ENCODE results near the gene RAD21L1.

The RAD21L1 gene

DNA sequence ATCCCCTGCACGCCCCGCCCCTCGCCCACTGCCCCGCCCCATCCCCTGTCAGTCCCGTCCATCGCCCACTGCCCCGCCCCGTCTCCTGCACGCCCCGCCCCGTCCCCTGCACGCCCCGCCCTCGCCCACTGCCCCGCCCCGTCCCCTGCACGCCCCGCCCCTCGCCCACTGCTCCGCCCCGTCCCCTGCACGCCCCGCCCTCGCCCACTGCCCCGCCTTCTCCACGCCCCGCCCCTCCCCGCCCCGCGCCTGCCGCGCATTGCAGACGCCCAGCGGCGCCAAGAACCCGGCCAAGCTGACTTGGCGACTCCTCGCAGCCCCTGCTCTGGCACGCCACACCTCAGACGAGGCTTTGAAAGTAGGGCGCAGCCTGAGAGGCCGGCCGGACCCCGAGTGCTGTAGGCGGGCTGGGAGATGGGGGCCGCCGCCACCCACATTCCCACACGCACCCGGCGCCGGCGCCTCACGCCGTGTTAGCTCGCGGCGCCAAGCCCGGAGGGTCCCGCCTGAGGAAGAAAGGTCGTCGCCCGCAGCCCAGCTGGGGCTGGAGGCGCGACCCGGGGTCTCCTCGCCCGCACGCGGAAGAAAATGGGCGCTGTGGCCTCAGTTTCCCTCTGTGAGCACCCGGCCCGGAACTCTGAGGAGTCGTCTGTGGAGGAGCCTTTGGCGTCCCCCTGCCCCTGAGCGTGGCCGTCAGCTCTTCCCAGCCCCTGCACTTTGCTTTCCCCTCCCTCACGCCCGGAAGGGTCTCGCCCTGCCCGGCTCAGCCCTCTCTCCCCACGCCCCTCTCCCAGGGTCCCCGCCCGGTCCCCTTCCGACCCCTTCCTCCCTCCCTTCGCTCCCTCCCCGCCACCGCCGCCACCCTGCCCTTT lies at the start of gene RAD21L1:
Gene RAD21L1 (plus strand): TSS at position 262 of the 872 bp plus-strand sequence. CDS start 2,410 bp downstream, outside the sequence.
- DNase-seq: peak; percentile 68

- no peak for DNase-seq
Measured at GRCh38 chr20:1177680-1178079, 48.2 kb upstream of the RAD21L1 start.

DNA sequence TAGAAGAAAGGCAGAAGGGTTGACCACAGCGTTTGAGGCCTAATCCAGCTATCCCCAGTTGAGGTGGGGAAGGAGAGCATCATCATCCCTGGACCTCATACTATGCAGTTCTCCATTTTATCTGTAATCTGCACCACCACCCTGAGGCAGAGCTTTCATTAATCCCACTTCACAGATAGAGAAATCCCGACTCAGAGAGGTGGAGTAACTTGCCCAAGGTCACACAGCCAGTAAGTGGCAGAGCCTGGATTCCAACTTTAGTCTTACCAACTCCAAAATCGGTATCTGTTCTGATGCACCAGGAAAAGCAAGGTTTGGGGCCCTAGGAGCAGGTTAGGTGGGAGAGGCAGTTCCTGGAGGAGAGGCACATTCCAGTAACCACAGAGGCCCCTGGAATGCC lies 47.7 kb upstream of the RAD21L1 start:
- DNase-seq: no peak

- no peak for DNase-seq
Measured at GRCh38 chr20:1178623-1179022, 47.2 kb upstream of the RAD21L1 start.

DNA sequence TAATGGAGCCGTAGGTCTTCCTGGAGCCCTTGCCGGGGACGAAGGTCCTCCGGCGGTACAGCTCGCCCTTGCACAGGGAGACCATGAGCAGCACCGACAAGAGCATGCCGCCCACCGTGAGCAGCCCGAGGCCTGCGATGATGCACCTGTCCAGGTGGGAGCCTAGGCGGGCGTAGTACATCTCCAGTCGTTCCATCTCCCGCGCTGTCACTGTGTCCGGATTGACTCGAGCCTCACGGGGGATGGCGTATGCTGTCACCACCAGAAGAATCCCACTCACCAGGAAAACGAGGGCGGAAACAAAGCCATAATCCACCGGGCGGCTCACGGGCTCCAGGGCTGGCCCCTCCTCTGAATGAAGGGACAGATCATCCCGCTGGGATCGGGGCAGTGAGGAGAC lies 44.9 kb upstream of the RAD21L1 start:
- no peak for DNase-seq

- no peak for DNase-seq
Measured at GRCh38 chr20:1182106-1182505, 43.7 kb upstream of the RAD21L1 start.

DNA sequence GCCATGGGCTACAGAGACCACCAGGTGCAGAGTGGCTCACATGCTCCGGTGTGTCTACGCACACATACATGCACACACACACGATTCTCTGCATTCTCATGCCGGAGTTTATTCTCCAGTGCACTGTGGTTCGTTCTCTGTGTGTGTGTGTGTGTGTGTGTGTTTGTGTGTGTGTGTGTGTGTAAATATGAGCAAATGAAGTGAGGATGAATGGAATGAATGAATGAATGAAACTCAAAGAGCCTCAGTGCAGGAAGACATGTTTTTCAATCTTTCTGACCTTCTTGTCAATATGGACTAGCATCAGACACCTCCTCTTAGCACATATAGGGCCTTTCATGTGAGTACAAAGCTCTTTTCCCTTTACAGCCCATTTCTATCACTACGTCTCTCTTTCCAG lies 42.7 kb upstream of the RAD21L1 start:
- no peak for DNase-seq

- DNase-seq: no peak
Measured at GRCh38 chr20:1184260-1184637, 41.6 kb upstream of the RAD21L1 start.

- DNase-seq: no peak
Measured at GRCh38 chr20:1184638-1185315, 41.1 kb upstream of the RAD21L1 start, which contains the start of gene TMEM74B. Gene TMEM74B (minus strand): TSS chr20:1184981. CDS start chr20:1183801, 1,180 bp downstream.

GRCh38 chr20:1185316-1185741 lies 40.5 kb upstream of the RAD21L1 start:
- DNase-seq: no peak

DNA sequence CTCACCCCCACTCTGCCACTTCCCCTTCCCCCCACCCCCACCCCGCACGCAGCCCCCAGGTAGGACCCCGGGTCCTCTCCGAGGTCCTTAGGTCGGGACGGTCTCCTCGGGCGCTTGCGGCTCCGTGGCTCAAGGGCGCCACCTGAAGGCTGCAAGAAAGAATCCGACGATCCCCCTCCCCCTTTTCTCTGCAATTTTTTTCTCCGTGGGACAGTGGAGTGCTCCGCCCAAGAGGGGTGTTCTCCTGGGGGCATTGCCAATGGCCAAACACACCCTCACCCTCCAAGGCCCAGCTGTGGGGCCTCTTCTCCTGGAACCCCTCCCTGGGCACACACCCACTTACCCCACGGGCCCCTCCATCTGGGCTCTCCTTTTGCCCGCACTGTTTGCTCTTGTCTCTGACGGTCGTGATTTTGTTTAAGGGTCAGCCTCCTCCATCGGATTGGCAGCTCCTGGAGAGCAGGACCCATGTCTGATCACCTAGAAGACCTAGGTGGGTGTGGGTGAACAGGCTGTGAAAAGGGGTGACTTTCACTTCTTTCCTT lies 40.0 kb upstream of the RAD21L1 start:
- peak; percentile 33 for DNase-seq

DNA sequence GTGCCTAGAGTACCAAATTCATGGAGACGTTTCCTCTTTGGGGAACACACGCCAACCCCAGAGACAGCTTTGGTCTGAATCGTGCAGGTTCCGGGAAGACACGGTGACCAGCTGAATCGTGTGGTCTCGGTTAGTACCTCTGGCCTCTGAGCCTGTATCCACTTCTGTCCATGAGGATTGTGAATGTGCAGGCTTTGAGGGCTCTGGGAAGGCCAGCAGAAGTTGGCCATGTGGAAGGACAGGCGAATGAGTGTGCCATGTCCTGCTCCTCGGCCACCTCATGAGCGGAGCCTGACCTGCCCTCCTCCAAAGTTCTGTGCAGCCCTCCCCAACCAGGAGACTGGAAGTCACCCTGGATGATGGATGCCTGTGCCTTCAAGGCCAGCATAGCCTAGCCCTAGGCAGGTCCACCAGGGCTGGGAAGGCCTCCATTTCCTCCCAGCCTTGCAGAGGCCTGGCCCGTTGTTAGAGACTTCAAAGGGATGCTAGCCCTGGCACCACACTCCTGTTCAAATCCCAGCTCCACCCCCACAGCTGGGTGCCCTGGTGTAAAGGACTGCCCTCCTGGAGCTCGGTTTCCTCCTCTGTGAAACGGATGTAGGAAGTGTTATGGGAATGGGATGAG lies 39.4 kb upstream of the RAD21L1 start:
- DNase-seq: no peak

DNA sequence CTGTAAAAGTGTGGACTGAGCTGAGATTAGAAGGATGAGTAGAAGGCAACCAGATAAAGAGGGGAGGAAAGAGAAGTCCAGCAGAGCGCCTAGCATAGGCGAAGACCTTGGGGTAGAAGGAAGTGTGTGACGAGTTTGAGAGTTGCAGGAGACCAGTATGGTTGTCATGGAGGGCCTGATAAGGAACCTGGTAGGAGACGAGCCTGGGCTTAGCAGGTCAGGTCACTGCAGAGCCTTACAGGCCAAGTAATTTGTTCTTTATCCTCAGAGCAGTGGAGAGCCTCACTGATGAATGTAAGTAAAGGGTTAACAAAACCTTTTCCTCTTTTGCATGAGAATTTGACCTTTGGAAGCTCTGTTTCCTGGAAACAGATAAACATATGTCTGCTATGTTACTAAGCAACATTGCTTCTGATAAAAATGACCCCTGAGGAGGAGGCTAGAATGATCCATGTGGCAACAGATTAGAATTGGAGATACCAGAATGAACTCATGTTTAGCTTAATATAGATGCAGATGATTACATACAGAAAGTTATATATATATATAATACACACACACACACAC lies 38.2 kb upstream of the RAD21L1 start:
- no peak for DNase-seq

GRCh38 chr20:1188347-1188746 lies 37.5 kb upstream of the RAD21L1 start:
- no peak for DNase-seq

DNA sequence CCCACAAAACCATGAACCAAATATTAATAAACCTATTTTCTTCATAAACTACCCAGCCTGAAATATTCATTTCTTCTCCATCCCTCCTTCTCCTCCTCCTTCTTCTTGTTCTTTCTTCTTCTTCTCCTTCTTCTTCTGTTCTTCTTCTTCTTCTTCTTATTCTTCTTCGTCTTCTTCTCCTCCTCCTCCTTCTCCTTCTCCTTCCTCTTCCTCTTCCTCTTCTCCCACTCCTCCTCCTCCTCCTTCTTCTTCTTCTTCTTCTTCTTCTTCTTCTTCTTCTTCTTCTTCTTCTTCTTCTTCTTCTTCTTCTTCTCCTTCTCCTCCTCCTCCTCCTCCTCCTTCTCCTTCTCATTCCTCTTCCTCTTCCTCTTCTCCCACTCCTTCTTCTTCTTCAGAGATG lies 36.0 kb upstream of the RAD21L1 start:
- DNase-seq: no peak

GRCh38 chr20:1190847-1191246 lies 35.0 kb upstream of the RAD21L1 start:
- no peak for DNase-seq

GRCh38 chr20:1191299-1191698 lies 34.5 kb upstream of the RAD21L1 start:
- no peak for DNase-seq

DNA sequence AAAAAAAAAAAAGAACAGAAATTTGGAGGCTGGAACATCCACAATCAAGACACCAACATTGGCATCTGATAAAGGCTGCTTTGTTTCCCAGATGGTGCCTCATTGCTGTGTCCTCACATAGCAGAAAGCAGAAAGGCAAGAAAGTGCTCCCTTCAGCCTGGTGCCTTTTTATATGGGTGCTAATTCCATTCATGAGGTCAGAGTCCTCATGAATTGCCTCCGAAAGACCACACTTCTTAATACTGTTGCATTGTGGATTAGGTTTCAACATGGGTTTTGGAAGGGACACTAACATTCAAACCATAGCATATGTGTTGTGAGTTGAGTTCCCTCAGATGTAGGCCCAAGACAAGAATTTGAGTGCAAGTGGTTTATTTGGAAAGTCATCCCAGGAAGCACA lies 30.6 kb upstream of the RAD21L1 start:
- no peak for DNase-seq

- no peak for DNase-seq
Measured at GRCh38 chr20:1196634-1197033, 29.2 kb upstream of the RAD21L1 start.

GRCh38 chr20:1197801-1198200 lies 28.0 kb upstream of the RAD21L1 start:
- DNase-seq: no peak

DNA sequence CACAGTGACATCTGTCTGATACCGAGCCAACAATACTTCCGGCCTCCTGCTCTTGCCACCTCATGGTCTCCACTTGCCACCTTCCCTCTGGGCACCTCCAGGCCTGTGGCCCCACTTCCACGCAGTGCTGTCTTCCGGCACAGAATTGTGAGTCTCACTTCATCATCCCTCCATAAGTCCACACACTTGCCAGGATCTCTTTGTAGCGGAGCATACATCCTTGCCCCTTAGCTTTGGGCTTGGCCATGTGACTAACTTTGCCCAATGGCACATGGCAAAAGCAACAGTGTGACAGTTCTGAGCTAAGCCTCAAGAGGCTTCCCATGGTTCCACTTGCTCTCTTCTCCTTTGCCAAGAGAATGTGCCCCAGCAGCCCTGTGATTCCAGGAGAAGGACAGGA lies 27.1 kb upstream of the RAD21L1 start:
- no peak for DNase-seq

- no peak for DNase-seq
Measured at GRCh38 chr20:1199212-1199873, 26.5 kb upstream of the RAD21L1 start.

DNA sequence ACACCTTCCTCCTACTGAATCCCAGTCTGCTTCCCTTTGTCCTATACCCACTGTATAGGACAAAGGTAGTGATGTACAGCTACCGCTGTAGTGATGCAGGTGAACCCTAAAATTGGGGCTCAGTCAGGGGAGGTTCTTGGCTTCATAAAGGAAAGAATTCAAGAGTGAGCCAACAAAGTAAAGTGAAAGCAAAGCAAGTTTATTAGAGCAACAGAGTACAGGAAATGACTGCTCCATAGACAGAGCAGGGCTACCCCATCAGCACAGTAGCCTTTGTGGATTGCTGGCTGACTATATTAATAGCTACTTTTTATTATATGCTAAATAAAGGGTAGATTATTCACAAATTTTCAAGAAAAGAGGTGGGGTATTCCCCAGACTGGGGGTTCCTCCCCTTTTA lies 25.9 kb upstream of the RAD21L1 start:
- DNase-seq: no peak

Measured in NCI-H1436 (cell line).